Activated naive CD4-positive, alpha-beta T cell (primary cell): ENCODE data around the gene MESP2.

Source experiments
- DNase-seq, 4 experiments: peaks; one replicate each; lab custom pipeline; 2025; lab: John Stamatoyannopoulos, UW

Gene MESP2

DNA sequence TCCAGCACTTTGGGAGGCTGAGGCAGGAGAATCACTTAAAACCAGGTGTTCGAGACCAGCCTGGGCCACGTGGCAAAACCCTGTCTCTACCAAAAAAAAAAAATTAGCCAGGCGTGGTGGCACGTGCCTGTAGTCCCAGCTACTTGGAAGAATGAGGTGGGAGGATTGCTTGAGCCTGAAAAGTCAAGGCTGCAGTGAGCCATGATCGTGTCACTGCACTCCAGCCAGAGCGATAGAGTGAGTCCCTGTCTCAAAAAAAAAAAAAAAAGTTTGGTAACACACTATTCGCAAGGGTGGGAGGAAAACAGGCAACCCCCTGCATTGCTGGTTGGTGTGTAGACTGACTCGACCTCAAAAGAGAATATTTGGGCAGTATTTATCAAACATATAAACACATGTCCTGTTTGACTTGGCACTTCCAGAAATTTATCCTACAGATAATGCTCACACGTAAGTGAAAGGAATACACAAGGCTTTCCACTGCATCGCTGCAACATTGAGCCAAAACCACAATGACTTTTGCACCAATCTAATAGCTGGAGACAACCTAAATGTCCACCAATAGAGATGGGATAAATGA, 41.7 kb downstream of the MESP2 start:
- DNase-seq, result no peak

DNA sequence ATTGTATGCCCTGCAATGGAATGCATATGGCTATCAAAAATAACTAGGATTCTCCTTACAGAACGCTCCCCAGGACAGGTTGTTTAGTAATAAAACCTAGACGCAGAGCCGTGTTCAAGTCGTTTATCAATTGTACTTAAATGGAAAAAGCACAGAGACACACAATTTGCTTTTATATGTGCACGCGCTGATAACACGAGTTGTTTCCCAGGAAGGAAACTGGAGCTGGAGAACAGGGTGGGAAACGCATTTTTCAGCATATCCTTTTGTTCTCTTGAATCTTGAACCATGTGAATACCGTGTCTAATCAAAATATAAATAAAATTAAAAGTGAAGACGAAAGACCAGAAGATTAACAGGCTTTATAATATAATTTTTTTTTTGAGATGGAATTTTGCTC, 42.2 kb downstream of the MESP2 start:
- no peak for DNase-seq

DNA sequence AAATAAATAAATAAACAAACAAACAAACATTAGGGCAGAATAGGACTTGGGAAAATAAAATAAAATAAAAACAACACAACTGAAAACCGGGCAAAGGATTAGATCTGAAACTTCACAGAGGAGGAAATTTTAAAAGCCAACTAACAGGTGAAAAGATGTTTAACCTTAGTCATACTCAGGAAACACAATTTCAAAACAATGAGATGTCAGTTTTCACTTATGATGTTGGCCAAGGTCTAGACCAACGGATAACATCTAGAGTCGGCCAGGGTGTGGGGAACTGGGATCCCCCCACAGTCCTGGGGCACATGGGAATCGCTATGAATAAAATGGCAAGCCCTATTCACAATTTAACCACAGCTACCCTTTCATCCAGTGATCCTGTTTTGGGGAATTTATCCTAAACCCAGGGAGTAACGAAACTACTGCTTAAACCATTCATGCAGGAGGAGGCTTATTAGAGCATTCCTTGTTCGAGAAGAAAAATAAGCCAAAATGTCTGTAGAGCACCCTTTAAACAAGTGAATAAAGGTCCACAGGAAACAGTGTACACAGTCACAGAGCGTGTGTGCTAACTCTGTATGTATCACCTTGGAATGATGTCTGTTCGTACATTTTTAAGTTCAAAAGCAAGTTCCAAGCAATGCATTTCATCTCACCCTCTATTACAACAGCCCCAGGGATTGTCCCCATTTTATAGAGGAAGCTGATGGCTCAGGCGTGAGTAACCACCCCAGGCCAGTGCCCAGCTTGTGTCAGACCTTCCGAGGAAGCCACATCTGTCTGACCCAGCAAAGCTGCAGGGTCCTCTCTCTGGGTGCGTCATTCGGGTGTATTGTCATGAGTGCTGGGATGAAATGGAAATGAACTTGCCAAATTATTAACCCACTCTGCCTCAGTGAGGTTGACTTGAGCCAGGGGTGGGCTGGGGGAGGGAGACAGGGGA, 44.8 kb downstream of the MESP2 start:
- DNase-seq, result no peak

DNA sequence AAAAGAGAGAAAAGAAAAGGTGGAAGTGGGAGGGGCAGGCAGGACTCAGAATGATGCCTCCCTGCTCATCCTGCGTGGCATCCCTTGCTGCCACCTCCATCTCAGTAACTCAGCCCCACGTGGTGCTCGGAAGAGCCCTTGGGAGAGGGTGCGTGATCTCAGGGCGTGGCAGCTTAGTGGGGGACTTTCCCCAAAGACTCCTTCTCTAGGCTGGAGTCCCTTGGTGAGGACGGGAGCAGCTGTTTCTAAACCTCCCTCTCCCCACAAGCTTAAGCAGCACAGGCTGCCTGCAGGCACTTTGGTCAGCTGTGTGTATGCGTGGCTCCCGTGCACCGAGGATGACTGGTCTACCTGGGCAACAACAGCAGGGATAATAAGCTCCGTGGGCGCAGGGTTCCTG, 45.9 kb downstream of the MESP2 start:
- no peak for DNase-seq

DNA sequence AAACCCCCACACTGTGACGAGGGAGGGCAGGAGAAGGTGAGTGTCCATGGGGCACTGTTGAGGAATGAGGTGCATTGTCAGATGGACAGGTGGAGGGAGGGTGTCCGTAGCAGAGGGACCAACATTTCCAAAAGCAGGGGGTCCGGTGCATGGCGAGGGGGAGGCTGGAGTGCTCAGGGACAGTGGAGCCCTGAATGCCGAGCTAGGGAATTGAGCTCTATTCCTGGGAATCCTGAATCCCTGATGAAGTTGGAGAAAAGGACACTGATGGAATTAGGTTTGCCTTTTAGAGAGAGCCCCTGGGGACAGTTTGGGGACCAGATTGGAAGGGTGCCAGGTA, 46.4 kb downstream of the MESP2 start:
- no peak for DNase-seq

DNA sequence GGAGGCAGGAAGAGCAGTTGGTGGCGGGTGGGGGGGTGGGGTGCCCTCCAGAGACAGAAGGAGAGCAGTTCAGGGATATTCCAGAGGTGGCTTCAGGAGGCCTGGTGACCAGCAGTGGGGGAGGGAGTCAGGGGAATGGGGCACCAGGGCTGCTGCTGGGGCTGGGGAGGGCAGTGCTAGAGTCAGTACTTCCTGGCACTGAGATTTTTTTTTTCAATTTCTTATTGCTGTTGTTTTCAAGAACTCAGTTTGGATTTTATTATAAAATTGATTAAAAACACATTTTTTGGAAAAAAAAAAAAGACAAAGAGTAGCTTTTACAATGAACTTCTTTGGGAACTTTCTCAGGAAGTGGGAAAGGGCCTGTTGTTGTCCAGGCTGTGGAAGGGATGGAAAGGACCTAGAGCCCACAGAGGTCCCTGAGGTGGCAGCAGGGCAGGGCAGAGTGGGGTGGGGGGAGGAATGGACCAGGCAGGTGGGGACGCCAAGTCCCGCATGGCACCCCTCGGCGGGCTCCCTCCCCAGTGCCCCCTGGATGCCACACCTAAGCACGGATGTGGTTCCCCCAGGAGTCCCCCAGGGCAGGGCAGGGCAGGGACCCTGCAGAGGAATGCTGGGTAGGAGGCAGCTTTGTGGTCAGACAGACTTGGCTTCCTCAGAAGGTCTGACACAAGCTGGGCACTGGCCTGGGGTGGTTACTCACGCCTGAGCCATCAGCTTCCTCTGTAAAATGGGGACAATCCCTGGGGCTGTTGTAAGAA, 47.0 kb downstream of the MESP2 start:
- DNase-seq, result no peak

DNA sequence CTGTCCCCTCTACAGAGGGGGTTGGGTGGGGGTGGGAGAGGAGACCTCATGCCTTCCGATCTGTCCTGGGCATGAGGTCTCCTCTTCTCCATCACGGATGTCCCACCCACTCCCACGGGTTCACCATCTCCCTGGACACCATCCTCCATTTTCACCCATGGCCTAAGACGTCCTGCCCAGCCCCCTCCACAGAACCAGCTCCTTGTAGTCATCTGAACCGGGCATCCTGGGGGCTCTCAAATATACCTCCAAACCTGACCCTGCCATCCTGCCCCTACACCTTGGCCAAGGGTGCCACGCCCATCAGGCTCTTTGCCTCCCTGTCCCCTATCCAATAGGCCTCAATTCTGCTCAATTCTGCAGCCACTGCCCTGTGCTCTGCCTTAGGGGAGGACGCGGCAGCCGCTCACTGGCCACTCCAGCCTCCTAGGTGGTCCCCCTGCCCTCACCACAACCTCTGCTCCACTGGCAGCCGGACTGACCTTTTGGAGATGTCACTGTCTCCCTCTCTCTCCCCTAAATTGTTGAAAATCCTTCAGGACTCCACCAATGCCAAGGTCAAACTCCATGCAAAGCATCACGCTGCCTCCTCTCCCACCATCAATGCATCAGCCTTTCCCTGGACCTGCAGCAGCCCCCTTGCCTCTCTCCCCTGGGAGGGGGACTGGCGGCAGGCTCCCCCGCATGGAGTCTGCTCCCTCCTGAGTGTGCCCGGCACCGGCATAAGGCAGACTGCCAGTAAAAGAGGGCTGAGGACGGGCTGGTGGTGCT, 47.9 kb downstream of the MESP2 start:
- DNase-seq, result no peak

DNA sequence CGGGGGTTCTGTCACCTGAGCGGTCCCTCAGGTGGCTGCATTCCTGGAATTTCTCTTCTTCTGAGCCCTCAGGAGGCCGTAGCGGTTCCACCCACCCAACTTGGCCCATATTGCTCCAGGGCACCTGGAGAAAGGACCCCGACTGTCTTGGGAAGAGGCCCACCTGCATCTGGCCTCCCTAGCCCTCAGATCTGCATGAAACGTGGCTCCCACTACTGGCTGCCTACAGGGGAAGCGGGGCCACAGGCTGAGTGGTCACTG, 48.4 kb downstream of the MESP2 start:
- DNase-seq, result no peak

DNA sequence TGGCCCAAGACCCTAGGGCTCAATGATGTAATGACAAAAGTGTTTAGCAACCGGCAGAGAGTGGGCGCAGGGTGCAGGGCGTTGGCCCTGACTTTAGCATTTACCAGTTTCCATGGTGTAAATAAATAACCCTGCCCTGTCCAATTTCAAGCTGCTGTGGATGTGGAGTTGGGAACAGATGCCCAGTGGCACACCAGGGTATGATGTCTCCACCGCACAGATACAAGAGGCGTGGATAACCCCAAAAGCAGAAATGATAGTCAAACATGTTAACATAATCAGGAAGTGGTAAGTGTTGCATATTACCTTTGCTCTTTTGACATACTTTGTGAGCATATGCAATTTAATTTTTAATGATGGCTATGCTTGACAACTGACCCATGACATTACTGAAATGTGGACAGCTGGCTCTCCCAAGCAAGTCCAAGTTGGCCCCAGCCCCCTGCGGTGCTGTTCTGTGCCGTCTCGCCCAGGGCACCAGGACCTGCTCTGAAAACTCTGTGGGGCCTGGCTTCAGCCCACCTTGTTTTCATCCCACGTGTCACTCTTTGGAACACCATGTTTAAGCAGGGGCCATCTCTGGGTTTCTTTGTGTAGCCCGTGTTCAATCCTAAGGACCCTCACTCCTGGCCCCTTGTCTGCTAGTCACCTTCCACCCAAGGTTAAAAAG, 49.3 kb downstream of the MESP2 start:
- no peak for DNase-seq

DNA sequence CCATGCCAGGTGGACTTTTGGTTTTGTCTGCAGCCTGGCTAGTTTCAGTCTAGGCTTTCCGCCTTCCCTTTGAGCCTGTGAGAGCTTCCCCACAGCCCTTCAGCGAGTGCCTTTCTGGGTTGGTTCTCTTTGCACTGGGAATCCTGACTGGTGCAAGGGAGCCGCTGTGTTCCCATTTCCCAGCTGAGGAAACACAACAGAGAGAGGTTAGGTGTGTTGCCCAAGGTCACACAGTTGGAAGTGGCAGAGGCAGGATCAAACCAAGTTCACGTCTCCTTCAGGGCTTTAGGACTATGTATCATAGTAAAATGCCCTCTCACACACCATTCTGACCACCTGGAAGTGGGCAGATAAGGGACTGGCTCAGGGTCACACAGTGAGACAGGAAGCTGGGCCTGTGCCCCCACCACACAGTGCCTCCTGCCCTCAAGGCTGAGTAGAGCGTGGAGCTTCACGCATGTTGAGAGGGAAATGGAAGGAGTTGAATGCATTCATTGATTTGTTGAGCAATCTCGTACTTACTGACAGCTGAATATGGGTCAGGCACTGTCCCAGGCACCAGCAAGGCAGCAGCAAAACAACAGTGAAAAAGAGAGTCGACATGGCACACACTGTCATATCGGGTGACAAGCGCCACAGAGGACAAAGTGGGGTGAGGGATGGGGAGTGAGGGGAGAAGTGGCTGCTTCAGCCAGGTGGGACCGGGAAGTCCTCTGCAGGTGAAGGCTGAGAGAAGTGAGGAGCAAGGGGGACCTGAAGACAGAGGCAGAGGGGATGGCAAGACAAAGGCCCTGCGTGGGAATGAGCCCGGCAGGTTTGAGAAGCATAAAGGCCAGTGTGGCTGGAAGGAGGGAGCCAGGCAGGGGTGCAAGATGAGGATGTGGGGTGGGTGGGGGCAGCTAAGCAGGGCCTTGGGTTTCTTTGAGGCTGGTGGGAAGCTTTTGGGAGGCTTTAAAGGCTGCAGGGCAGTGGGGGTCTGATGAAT, 50.8 kb downstream of the MESP2 start:
- no peak for DNase-seq

DNA sequence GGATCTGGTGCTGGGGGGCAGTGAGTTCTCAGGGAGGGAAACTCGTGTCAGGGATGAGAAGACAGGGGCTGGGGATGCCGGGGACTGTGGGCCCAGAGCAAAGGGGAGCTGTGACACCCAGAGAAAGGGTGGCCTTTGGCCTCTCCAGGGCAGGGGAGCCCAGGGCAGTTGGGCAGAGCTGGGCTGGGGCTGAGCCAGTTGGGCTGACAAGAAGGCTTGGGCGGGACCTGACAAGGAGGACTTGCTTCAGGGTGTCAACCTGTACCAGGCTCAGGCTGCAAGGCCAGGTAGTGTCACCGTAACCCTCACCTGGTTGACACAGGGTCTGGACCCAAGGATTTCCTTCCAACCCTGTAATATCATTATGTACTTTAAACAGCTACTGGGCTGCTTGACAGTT, 51.7 kb downstream of the MESP2 start:
- DNase-seq, result no peak
